Measurements from ENCODE around the gene RNF220. TPM values are rescaled to one million over a fixed set of nuclear protein-coding genes. Genes with fewer than 3 reads are reported as not detected.

The RNF220 gene
- total RNA-seq, 4 donors from 2014 or later, result 116 to 140 (median 123) TPM

DNA sequence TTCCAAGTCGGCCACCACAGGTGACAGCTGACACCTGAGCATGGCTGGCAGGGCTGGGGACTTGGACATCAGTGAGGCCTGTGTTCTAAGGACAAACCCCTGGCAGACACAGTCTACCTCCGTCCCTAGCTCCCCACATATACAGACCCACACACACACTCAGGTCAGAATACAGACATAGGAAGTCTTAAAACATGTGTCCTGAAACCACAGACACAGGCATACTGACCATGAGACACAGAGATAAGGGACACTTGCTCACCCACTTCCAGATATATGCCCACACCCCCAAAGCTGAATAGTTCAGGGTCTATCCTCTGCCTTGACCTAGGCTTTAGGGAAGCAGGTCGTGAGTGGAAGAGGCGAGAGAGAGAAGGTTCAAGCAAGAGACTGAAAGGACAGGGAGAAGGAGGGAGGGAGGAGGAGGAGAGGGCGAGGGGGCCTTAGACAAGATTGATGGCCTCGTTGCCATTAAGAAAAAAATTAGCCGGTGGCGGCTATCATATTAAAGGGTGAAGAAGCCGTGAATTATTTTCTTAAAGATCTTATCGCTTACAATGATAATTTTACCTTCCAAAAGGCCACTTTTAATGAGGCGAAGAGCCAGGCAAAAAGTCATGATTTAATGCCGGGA, 219.3 kb downstream of the RNF220 start:
- 89% methylated on average over 12 of the region's 12 CpGs for WGBS, 2 donors
- TF ChIP-seq POLR2A (IDR thresholded peaks at IDR 0.05), result no peak
- TF ChIP-seq, protein P1, sequence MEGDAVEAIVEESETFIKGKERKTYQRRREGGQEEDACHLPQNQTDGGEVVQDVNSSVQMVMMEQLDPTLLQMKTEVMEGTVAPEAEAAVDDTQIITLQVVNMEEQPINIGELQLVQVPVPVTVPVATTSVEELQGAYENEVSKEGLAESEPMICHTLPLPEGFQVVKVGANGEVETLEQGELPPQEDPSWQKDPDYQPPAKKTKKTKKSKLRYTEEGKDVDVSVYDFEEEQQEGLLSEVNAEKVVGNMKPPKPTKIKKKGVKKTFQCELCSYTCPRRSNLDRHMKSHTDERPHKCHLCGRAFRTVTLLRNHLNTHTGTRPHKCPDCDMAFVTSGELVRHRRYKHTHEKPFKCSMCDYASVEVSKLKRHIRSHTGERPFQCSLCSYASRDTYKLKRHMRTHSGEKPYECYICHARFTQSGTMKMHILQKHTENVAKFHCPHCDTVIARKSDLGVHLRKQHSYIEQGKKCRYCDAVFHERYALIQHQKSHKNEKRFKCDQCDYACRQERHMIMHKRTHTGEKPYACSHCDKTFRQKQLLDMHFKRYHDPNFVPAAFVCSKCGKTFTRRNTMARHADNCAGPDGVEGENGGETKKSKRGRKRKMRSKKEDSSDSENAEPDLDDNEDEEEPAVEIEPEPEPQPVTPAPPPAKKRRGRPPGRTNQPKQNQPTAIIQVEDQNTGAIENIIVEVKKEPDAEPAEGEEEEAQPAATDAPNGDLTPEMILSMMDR (IDR thresholded peaks at IDR 0.05), result no peak
- no peak for DNase-seq (ENCODE audit: low spot score in 2 of 2)
- intact Hi-C loops (cut with DNase I; ENCODE audit: low total_unique reads), result no loop called here
- no peak overlapping the region for H3K4me3 ChIP-seq (ENCODE audit: low read depth, poor library complexity, severe bottlenecking)

- no peak for DNase-seq (ENCODE audit: low spot score in 2 of 2)
- 82 to 83% methylated on average over 7 of the region's 7 CpGs for WGBS, 2 donors
- no peak for TF ChIP-seq POLR2A (IDR thresholded peaks at IDR 0.05)
- intact Hi-C loops (cut with DNase I; ENCODE audit: low total_unique reads), result no loop called here
- no peak overlapping the region for H3K4me3 ChIP-seq (ENCODE audit: low read depth, poor library complexity, severe bottlenecking)
Observed at GRCh38 chr1:44625348-44625747, 220.3 kb downstream of the RNF220 start.

GRCh38 chr1:44628962-44629756, 224.1 kb downstream of the RNF220 start:
- intact Hi-C loops (cut with DNase I; ENCODE audit: low total_unique reads), result no loop called here
- DNase-seq (ENCODE audit: low spot score in 2 of 2), result no peak
- no peak overlapping the region for H3K4me3 ChIP-seq (ENCODE audit: low read depth, poor library complexity, severe bottlenecking)
- 90 to 94% methylated on average over 5 of the region's 5 CpGs for WGBS, 2 donors
- TF ChIP-seq, protein P1 (IDR thresholded peaks at IDR 0.05), result no peak
- TF ChIP-seq POLR2A (IDR thresholded peaks at IDR 0.05), result no peak

DNA sequence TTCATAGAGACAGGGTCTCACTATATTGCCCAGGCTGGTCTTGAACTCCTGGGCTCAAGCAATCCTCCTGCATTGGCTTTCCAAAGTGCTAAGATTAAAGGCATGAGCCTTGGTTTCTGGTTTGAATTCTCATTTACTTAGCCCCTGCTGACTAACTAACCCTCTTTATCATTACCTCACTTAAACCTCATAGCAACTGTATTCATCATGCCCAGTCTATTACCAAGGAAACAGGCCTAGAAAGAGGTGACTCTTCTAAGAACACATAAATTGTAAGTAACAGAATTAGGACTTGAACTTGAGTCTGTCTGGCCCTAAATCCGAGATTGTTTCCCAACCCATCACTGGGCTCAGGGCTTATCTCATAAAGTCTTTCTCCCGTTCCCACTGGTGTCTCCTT, 225.1 kb downstream of the RNF220 start:
- H3K4me3 ChIP-seq (ENCODE audit: low read depth, poor library complexity, severe bottlenecking), result no peak overlapping the region
- intact Hi-C loops (cut with DNase I; ENCODE audit: low total_unique reads), result no loop called here
- DNase-seq (ENCODE audit: low spot score in 2 of 2), result no peak
- 94 to 98% methylated on average over 2 of the region's 2 CpGs for WGBS, 2 donors
- TF ChIP-seq, protein P1 (IDR thresholded peaks at IDR 0.05), result no peak
- no peak for TF ChIP-seq POLR2A (IDR thresholded peaks at IDR 0.05)

GRCh38 chr1:44631333-44631646, 226.2 kb downstream of the RNF220 start:
- intact Hi-C loops (cut with DNase I; ENCODE audit: low total_unique reads), result no loop called here
- DNase-seq (ENCODE audit: low spot score in 2 of 2), result peak in 1 of 2 donors; percentile 87
- peak overlapping the region; percentile 76 for H3K4me3 ChIP-seq (ENCODE audit: low read depth, poor library complexity, severe bottlenecking)
- TF ChIP-seq, protein P1 (IDR thresholded peaks at IDR 0.05), result no peak
- TF ChIP-seq POLR2A (IDR thresholded peaks at IDR 0.05), result no peak
- 19 to 24% methylated on average over 8 of the region's 8 CpGs for WGBS, 2 donors

DNA sequence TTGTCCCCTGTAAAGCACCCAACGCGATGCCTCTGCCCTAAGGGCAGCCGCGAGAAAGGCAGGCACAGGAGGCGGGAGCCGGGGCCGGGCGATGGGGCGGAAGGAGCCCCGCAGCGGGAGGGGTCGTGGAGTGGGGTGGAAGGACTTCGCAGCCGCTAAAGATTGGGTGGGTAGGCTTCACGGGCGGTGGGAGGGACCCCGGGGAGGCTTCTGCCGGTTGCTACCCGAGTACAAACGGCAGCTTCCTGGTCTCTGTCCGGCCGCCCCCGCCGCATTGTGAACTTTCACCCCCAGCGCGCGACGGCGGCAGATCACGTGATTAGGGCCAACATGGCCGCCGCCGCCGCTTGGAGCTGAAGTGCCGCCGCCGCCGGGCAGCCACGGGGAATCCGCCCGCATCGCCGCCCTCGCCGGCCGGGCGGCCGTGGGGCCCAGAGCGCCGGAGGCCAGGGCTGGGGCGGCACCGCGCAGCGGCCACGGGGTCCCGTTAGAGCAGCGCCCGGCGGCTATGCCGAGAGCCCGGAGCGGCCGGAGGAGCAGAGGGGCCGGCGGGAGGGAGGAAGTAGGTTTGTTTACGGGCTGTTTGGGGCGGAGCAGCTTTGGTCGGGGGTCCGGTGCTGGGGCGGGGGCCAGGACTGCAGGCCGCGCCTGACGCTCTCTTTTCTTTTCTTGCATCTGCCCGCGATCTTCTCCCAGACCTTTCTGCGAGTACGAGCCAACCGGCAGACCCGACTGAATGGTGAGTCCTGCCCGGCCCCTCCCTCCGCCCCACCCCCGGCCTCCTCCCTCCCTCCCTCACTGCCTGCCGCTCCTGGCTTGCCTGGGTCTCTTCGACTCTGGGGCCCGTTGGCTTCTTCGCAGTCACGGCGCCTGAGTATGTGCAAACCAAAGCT, 226.8 kb downstream of the RNF220 start:
- DNase-seq (ENCODE audit: low spot score in 2 of 2), result peak; percentile 86 to 98
- intact Hi-C loops (cut with DNase I; ENCODE audit: low total_unique reads), result no loop called here
- 1% methylated on average over 40 to 46 of the region's 88 CpGs for WGBS, 2 donors
- TF ChIP-seq, protein P1 (IDR thresholded peaks at IDR 0.05), result no peak
- TF ChIP-seq POLR2A (IDR thresholded peaks at IDR 0.05), result peak in 1 of 2 donors; percentile 53
- H3K4me3 ChIP-seq (ENCODE audit: low read depth, poor library complexity, severe bottlenecking), result peak overlapping the region; percentile 76
